ENCODE measurements around the gene TVP23B. TPM values are rescaled to one million over a fixed set of nuclear protein-coding genes. Genes with fewer than 3 reads are reported as not detected.
"Not testable (repeated sequence)": the region's sequence is repeated elsewhere in the genome, so short reads cannot be mapped to it uniquely, and the experiment has no call there.

The TVP23B gene
- polyA plus RNA-seq, 3 donors: 42.4 to 57.6 (median 44.7) TPM

GRCh38 chr17:18771066-18771465 is 9.9 kb upstream of the TVP23B start:
- peak; percentile 14 for DNase-seq

- no peak for DNase-seq
Observed at GRCh38 chr17:18772471-18772870, 8.5 kb upstream of the TVP23B start.

GRCh38 chr17:18781805-18782204 is 822 bp downstream of the TVP23B start:
- DNase-seq: not testable (repeated sequence)

GRCh38 chr17:18785933-18786332 is 5.0 kb downstream of the TVP23B start:
- DNase-seq: not testable (repeated sequence)

GRCh38 chr17:18786890-18787289 is 5.9 kb downstream of the TVP23B start:
- not testable (repeated sequence) for DNase-seq

GRCh38 chr17:18791402-18791801 is 10.4 kb downstream of the TVP23B start:
- DNase-seq: not testable (repeated sequence)

GRCh38 chr17:18794841-18795240 is 13.9 kb downstream of the TVP23B start:
- DNase-seq: not testable (repeated sequence)

GRCh38 chr17:18796887-18797286 is 15.9 kb downstream of the TVP23B start:
- not testable (repeated sequence) for DNase-seq

GRCh38 chr17:18803458-18804245 is 22.7 kb downstream of the TVP23B start:
- DNase-seq: not testable (repeated sequence)

GRCh38 chr17:18815924-18816323 is 34.9 kb downstream of the TVP23B start:
- not testable (repeated sequence) for DNase-seq

GRCh38 chr17:18816489-18817371 is 35.7 kb downstream of the TVP23B start:
- DNase-seq: peak; percentile 54

- DNase-seq: not testable (repeated sequence)
Observed at GRCh38 chr17:18821430-18821829, 40.4 kb downstream of the TVP23B start.

- DNase-seq: not testable (repeated sequence)
Observed at GRCh38 chr17:18827613-18828012, 46.6 kb downstream of the TVP23B start.

GRCh38 chr17:18848501-18848900 is 67.5 kb downstream of the TVP23B start:
- DNase-seq: no peak

- DNase-seq: no peak
Observed at GRCh38 chr17:18850679-18851078, 69.7 kb downstream of the TVP23B start.

- no peak for DNase-seq
Observed at GRCh38 chr17:18851201-18851600, 70.2 kb downstream of the TVP23B start.

- DNase-seq: no peak
Observed at GRCh38 chr17:18854956-18855355, 74.0 kb downstream of the TVP23B start.

GRCh38 chr17:18855831-18856569 is 75.0 kb downstream of the TVP23B start:
- peak; percentile 95 for DNase-seq
